Measurements from ENCODE around the gene DHX8.
"Not testable (repeated sequence)": the region's sequence is repeated elsewhere in the genome, so short reads cannot be mapped to it uniquely, and the experiment has no call there.

DHX8 gene

GRCh38 chr17:43483674-43484551 lies at the start of gene DHX8:
TSS of gene DHX8 (plus strand) at chr17:43483975. CDS start at chr17:43484038, 63 bp downstream.
- DNase-seq = peak; percentile 99

GRCh38 chr17:43434902-43435319 lies 48.9 kb upstream of the DHX8 start:
- no peak for DNase-seq

DNA sequence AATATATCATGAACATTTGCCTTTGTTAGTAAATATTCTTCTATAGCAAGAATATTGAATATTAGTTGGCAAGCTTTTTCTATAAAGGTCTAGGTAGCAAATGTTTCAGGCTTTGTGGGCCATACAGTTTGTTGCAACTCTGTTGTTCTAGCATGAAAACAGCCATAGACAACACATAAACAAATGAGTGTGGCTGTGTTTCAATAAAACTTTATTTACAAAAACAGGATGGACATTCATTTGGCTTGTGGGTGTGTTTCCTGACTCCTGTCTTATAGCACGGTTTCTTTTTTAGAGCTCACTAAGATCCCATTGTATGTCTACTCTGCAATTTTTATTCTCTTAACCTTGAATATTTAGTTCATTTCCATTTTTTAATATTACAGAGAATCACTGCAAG lies 46.0 kb upstream of the DHX8 start:
- no peak for DNase-seq

DNA sequence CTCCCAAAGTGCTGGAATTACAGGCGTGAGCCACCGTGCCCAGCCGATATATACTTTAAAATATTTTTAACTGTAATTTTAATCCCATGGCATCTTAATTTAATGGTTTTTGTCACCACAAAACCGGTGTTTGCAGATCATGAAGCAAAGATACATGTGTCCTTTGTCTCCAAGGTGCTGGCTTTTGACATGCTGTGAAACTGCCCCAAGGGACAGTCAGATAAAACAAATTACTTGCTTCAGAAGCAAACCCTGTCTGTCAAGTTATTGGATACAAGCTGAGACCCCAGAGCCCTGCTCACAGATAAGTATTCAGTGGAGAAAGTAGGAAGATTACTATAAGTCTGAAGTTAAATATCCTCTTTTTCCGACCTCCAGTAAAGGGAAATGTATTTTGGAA lies 45.1 kb upstream of the DHX8 start:
- DNase-seq = no peak

DNA sequence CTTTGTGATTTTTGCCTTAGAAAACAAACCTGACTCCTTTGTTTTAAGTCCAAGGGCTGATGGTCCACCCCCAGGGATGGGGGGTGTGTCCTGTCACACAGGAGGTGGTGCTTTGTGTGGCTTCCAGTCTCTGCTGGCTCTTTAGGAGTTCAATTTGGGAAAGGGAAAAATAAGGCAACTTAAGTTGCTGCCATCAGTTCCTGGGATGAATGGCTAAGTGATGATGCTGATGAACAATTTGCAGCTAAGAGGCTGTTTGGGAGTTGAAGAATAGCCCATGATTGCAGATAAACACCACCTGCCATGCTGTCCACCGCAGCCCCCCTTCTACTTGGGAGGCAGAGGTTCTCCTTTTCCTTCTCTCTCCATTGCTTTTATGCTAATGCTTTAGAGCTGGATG lies 44.7 kb upstream of the DHX8 start:
- DNase-seq = peak; percentile 18

DNA sequence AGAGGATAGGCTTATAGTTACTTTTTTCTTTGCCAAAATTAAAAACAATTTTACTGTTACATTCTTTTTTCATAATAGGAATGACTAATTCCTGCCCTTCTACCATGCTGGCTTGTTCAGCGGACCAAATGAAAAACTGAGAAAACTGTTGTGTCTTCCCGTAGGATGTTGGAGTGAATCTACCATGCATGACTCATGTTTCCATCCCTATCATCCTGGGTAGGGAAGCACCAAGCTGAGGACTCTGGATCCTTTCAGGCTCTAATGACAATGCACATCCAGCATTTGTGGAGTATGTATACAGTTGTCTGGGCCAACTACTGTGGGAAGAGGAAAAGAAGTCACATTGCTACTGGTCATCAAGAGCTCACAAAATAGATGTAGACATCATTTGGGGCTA lies 41.1 kb upstream of the DHX8 start:
- DNase-seq = no peak

DNA sequence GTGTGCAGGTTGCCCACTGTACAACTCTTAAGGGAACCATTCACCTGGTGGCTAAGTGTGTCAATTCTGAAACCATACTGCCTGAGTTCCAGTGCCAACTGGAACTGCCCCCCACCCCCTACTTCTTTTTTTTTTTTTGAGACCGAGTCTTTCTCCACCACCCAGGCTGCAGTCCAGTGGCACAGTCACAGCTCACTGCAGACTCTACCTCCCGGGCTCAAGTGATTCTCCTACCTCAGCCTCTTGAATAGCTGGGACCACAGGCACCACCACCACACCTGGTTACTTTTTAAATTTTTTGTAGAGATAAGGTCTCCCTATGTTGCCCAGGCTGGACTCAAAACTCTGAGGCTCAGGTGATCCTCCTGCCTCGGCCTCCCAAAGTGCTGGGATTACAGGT lies 40.4 kb upstream of the DHX8 start:
- no peak for DNase-seq

DNA sequence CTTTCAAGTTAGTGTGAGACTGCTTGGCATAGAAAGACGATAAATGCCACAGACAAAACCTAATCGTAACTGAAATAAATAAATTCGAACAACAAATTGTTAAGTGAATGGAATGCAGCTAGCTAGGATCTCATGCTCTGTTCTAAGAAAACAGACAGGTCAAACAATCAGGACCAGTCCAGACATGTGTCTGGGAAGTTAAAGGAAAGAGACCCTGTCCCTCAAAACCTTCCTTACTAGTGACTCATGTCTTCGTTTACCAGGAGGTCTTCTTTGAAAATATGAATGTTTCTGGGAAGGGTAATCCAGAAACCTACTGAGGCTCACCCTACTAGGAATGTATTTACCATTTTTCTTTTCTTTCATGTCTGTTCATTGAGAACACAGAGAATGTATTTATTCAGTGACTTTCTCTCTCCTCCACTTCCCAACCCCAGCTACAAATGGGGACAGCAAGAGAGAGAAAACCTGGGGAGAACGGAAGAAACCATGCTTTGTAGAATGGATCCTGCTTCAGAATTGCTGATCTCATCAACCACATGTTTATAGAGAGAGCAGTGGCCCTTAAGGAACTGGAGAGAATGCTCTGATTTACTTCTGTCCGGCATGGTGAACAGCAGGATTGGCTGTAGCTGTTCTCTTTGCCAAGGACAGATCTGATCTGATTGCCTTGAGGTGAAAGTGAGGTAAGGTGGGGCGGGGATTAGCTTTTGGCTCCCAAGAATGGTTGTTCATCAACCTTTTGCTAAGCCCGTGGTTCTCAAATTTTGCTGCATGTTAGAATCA lies 39.4 kb upstream of the DHX8 start:
- DNase-seq = no peak

DNA sequence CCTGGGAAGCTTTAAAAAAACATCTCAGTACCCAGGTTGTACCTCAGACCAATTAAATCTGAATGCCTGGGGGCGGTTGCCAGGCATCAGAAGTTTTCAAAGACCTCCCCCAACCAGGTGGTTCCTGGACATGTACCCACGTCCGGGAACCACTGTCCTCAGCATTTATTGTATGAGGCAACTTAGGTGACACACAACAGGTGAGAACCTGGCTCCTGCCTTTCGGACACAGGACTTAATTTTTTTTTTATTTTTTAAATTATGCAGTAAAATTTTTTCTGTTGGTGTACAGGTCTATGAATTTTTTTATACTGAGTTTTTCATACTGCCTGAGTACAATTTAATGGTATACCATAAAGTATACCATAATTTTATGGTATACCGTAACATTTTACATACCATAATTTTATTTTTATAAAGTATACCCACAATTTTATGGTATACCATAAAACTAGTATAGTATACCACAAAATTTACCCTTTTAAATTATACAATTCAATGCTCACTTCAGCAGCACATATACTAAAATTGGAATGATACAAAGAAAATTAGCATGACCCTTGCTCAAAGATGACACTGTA lies 38.7 kb upstream of the DHX8 start:
- no peak for DNase-seq

GRCh38 chr17:43446773-43447172 lies 37.0 kb upstream of the DHX8 start:
- DNase-seq = no peak

- DNase-seq = no peak
Observed at GRCh38 chr17:43448720-43449469, 34.9 kb upstream of the DHX8 start.

DNA sequence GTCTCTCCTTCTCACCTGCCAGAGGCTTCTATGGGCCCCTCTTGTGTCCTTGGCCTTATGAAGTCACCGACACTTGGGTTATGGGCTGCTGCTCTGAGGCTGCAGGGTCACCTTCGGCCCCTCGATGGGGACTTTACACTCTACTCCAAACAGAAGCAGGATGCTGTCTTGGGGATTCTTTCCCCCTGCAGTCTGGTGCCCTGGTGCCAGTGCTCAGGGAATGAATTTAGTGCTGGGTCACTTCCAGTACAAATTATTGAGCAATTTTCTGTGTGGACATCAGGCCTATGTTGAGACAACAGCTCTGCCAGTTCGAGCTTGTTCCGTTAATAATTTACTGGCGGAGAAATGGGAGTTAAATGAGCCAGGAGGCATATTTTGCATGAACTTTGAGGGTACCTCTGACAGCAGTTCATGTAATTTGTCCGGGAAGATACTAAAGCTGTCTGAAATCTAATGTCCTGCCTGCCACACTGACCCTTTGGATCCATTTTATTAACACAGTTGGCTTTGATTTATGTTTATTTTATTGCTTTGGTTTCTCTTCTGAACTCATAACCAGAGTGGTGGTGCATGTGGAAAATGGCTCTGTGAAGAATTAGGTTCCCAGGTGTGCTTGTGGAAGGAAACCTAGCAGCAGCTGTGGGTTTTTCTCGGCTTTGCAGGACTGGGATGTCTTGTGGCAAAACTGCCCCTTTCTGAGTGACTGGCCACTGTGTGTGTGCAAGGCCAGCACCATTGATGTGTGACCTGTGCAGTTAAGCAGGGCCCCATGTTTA lies 34.1 kb upstream of the DHX8 start:
- DNase-seq = no peak

GRCh38 chr17:43450791-43451190 lies 33.0 kb upstream of the DHX8 start:
- not testable (repeated sequence) for DNase-seq

- DNase-seq = not testable (repeated sequence)
Observed at GRCh38 chr17:43451741-43452140, 32.0 kb upstream of the DHX8 start.

DNA sequence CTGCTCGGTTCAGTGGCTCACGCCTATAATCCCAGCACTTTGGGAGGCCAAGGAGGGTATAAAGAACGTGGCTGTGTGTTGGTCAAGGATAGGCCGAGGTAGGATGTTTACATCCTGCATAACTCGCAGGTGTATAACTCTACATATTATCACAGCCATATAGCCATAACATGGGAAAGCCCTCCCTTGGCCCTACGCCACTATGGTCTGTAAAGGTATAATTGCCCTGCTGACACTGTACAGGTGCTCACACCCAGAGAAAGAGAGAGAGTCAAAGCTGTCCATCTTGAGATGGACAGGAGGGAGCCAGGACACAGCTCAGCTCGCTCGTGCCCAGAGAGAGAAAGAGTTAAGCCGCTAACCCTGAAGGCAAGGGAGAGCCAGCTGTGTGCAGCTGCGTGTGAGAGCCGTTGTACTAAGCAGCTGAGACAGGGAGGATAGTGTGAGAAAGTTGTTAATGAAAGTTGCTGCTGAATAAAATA lies 30.4 kb upstream of the DHX8 start:
- no peak for DNase-seq

GRCh38 chr17:43454868-43455267 lies 28.9 kb upstream of the DHX8 start:
- DNase-seq = no peak

DNA sequence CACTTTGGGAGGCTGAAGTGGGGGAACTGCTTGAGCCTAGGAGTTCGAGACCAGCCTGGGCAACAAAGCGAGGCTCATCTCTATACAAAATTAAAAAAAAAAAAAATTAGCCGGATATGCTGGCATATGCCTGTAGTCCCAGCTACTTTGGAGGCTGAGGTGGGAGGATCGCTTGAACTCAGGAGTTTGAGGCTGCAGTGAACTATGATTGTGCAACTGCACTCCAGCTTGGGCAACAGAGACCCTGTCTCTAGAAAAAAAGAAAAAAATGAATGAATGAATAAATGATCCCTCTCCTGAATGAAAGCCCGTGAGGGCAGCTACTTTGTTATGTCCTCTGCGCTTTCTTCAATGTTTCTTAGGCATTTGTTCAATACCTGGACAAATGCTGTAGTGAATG lies 27.7 kb upstream of the DHX8 start:
- no peak for DNase-seq

DNA sequence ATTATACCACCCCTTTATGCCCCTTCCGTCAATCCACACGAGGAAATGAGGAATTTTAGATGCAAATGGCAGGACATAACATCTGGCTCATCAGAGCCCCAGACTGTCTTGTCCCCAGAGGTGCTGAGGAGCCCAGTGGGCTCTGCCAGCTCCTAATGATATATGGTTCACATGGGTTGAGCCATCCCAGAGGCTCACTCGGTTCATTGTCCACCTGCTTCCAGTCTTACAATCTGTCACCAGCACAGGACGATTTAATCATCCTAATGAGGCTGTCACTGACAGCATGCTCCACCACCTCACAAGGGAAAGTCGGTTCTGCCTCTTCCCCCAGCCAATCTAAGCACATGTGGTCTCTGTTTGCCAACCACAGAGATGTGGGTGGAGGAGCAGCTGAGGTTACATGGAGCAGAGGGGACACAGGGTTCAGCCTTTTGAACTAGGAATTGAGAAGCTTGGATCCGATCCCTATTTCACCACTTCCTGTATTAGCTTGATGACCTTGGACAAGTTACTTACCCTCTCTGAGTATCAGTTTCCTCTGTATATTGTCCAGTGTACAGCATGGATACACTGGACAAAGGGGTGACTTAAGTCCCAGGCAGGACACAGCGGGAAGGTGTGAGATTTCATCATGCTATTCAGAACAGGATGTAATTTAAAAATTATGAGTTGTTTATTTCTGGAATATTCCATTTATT lies 27.0 kb upstream of the DHX8 start:
- no peak for DNase-seq

- no peak for DNase-seq
Observed at GRCh38 chr17:43457362-43457692, 26.4 kb upstream of the DHX8 start.

DNA sequence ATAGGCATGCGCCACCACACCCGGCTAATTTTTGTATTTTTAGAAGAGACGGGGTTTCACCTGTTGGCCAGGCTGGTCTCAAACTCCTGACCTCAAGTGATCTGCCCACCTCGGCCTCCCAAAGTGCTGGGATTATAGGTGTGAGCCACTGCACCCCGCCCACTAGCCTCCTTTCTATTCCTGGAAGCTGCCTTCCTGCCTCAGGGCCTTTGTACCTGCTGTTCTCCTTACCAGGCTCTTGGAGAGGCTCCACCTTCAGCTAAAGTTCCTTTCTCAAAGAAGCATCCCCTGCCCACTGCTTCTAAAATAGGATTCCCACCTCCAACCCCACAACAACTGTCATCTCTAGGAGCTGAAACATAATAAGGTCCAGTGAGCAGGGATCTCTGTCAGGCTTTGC lies 23.9 kb upstream of the DHX8 start:
- not testable (repeated sequence) for DNase-seq

- no peak for DNase-seq
Observed at GRCh38 chr17:43461185-43461584, 22.6 kb upstream of the DHX8 start.

- DNase-seq = not testable (repeated sequence)
Observed at GRCh38 chr17:43462569-43462968, 21.2 kb upstream of the DHX8 start.

Measured in NCI-H1092 treated with DMSO at 0.1 percent for 48 hours (cell line).